Measurements from ENCODE around the gene CLCN6.
A peak's percentile ranks its signal among the peaks of the same experiment; 100 is the strongest.

Gene CLCN6

GRCh38 chr1:11833900-11834299 lies 27.9 kb downstream of the CLCN6 start:
- DNase-seq (ENCODE audit: insufficient read length, low spot score) (no peak), FAIRE-seq (peak; percentile 64)
- TF ChIP-seq POU2F2 (IDR thresholded peaks at IDR 0.05; ENCODE audit: low read depth, low read length) = 0 out of 2 replicates have a peak, but pooled peaks have one; percentile 36
- no peak for TF ChIP-seq SPI1 (IDR thresholded peaks at IDR 0.05; ENCODE audit: low read depth, low read length)

- TF ChIP-seq PAX5 (IDR thresholded peaks at IDR 0.05; ENCODE audit: insufficient read depth, low read length, severe bottlenecking) (no peak), POU2F2 (IDR thresholded peaks at IDR 0.05; ENCODE audit: low read depth, low read length) (no peak), POLR2A (IDR thresholded peaks at IDR 0.05; ENCODE audit: low read depth, low read length) (no peak), SPI1 (IDR thresholded peaks at IDR 0.05; ENCODE audit: low read depth, low read length) (no peak), POLR2AphosphoS5 (IDR thresholded peaks at IDR 0.05; ENCODE audit: low read depth, low read length) (no peak)
- FAIRE-seq = no peak
- DNase-seq (ENCODE audit: insufficient read length, low spot score) = no peak
Measured at GRCh38 chr1:11835441-11836225, 29.6 kb downstream of the CLCN6 start.

GRCh38 chr1:11836955-11837766 lies 31.2 kb downstream of the CLCN6 start:
- FAIRE-seq (no peak), DNase-seq (ENCODE audit: insufficient read length, low spot score) (no peak)

GRCh38 chr1:11837767-11838348 lies 31.9 kb downstream of the CLCN6 start:
- DNase-seq (ENCODE audit: insufficient read length, low spot score) = no peak
- FAIRE-seq = no peak
- TF ChIP-seq POLR2A (IDR thresholded peaks at IDR 0.05; ENCODE audit: low read depth, low read length) (no peak), POLR2AphosphoS5 (IDR thresholded peaks at IDR 0.05; ENCODE audit: low read depth, low read length) (no peak), PAX5 (IDR thresholded peaks at IDR 0.05; ENCODE audit: insufficient read depth, low read length, severe bottlenecking) (no peak), POU2F2 (IDR thresholded peaks at IDR 0.05; ENCODE audit: low read depth, low read length) (no peak), SPI1 (IDR thresholded peaks at IDR 0.05; ENCODE audit: low read depth, low read length) (no peak), TAF1 (IDR thresholded peaks at IDR 0.05; ENCODE audit: low read depth, low read length) (no peak)

More at GRCh38 chr1:11836955-11837766, 31.2 kb downstream of the CLCN6 start:
- TF ChIP-seq POLR2AphosphoS5 (IDR thresholded peaks at IDR 0.05; ENCODE audit: low read depth, low read length) (no peak), PAX5 (IDR thresholded peaks at IDR 0.05; ENCODE audit: insufficient read depth, low read length, severe bottlenecking) (no peak), TAF1 (IDR thresholded peaks at IDR 0.05; ENCODE audit: low read depth, low read length) (no peak), POU2F2 (IDR thresholded peaks at IDR 0.05; ENCODE audit: low read depth, low read length) (no peak), POLR2A (IDR thresholded peaks at IDR 0.05; ENCODE audit: low read depth, low read length) (no peak), SPI1 (IDR thresholded peaks at IDR 0.05; ENCODE audit: low read depth, low read length) (no peak)

- FAIRE-seq = peak; percentile 94
- TF ChIP-seq POLR2A (IDR thresholded peaks at IDR 0.05; ENCODE audit: low read depth, low read length) (no peak), POLR2AphosphoS5 (IDR thresholded peaks at IDR 0.05; ENCODE audit: low read depth, low read length) (0 out of 2 replicates have a peak, but pooled peaks have one; percentile 33)
- DNase-seq (ENCODE audit: insufficient read length, low spot score) = peak; percentile 97
Measured at GRCh38 chr1:11838349-11839272, 32.6 kb downstream of the CLCN6 start.

- TF ChIP-seq SPI1 (IDR thresholded peaks at IDR 0.05; ENCODE audit: low read depth, low read length) = no peak
- no peak for TF ChIP-seq PAX5 (IDR thresholded peaks at IDR 0.05; ENCODE audit: insufficient read depth, low read length, severe bottlenecking)
- no peak for TF ChIP-seq POLR2AphosphoS5 (IDR thresholded peaks at IDR 0.05; ENCODE audit: low read depth, low read length)
- TF ChIP-seq POLR2A (IDR thresholded peaks at IDR 0.05; ENCODE audit: low read depth, low read length) = no peak
- TF ChIP-seq POU2F2 (IDR thresholded peaks at IDR 0.05; ENCODE audit: low read depth, low read length) = no peak
- TF ChIP-seq TAF1 (IDR thresholded peaks at IDR 0.05; ENCODE audit: low read depth, low read length) = no peak
- DNase-seq (ENCODE audit: insufficient read length, low spot score) = no peak
- no peak for FAIRE-seq
Measured at GRCh38 chr1:11839727-11840705, 34.0 kb downstream of the CLCN6 start.

GRCh38 chr1:11841245-11842153 lies 35.5 kb downstream of the CLCN6 start:
- FAIRE-seq (no peak), DNase-seq (ENCODE audit: insufficient read length, low spot score) (no peak)
- TF ChIP-seq POU2F2 (IDR thresholded peaks at IDR 0.05; ENCODE audit: low read depth, low read length) = no peak
- TF ChIP-seq PAX5 (IDR thresholded peaks at IDR 0.05; ENCODE audit: insufficient read depth, low read length, severe bottlenecking) = no peak
- no peak for TF ChIP-seq TAF1 (IDR thresholded peaks at IDR 0.05; ENCODE audit: low read depth, low read length)
- no peak for TF ChIP-seq POLR2A (IDR thresholded peaks at IDR 0.05; ENCODE audit: low read depth, low read length)
- no peak for TF ChIP-seq POLR2AphosphoS5 (IDR thresholded peaks at IDR 0.05; ENCODE audit: low read depth, low read length)
- no peak for TF ChIP-seq SPI1 (IDR thresholded peaks at IDR 0.05; ENCODE audit: low read depth, low read length)
